Osteocyte (in vitro differentiated cells): ENCODE measurements around the gene ZDHHC1. TPM values are rescaled to one million over a fixed set of nuclear protein-coding genes. Genes with fewer than 3 reads are reported as not detected.

Source experiments
- DNase-seq: peaks from one replicate; pipeline ENCODE4 v3.0.0; 2021; ENCODE audit warnings: mixed read lengths; ENCODE audit not compliant: unreplicated experiment; ENCODE audit errors: extremely low spot score
- H3K27ac Mint-ChIP-seq: one replicate; pipeline ENCODE4 v1.8.0; 2021; ENCODE audit warnings: mild to moderate bottlenecking, mixed read lengths; ENCODE audit not compliant: unreplicated experiment
- H3K27me3 Mint-ChIP-seq: one replicate; pipeline ENCODE4 v1.8.0; 2021; ENCODE audit warnings: mixed read lengths; ENCODE audit not compliant: unreplicated experiment
- H3K36me3 Mint-ChIP-seq: one replicate; pipeline ENCODE4 v1.8.0; 2021; ENCODE audit warnings: mixed read lengths; ENCODE audit not compliant: unreplicated experiment
- H3K4me1 Mint-ChIP-seq: one replicate; pipeline ENCODE4 v1.8.0; 2021; ENCODE audit warnings: mixed read lengths; ENCODE audit not compliant: unreplicated experiment
- H3K4me3 Mint-ChIP-seq: one replicate; pipeline ENCODE4 v1.8.0; 2021; ENCODE audit warnings: mild to moderate bottlenecking, moderate library complexity, mixed read lengths; ENCODE audit not compliant: unreplicated experiment
- H3K9me3 Mint-ChIP-seq: one replicate; pipeline ENCODE4 v1.8.0; 2021; ENCODE audit warnings: mixed read lengths; ENCODE audit not compliant: unreplicated experiment
- CTCF ChIP-seq: fragments of 200-600 bp; sonication (generic); IDR thresholded peaks from 2 replicates; pipeline ENCODE4 v1.5.0; 2021; ENCODE audit warnings: antibody characterized with exemption, mild to moderate bottlenecking, moderate library complexity
- total RNA-seq: library from RNA; stranded (reverse); gene quantifications from 2 replicates; pipeline ENCODE4 v1.2.1, GENCODE V29; 2021

ZDHHC1 gene
- total RNA-seq, 1 donor from 2014 or later = 15.4 TPM

DNA sequence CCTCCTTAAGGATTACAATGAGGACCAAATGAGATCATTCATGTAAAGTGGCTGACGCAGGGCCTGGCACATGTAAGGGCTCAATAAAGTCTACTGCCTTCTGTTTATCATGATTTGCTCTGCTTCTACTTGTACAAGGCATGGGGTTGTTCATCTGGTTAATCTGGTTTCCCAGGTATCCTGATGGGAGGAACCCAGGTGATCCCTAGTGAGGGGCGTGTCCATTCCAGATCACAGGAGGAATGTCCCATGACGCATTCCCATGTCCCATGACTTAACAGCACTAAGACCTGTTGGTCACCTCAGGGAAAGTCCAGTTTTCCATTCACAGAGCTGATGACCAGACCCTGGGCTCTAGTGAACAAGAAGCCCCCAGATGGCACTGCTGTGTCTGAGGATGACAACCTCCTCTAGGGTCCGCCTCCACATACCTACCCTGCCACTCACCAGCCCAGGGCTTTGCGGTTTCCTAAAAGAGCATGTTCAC, 11.5 kb downstream of the ZDHHC1 start:
- Mint-ChIP-seq H3K27me3 (no peaks in the 10 kb centered on the region), H3K4me3 (no peak overlapping the region), H3K36me3 (peaks cover 4% of the 10 kb centered on the region), H3K9me3 (no peaks in the 10 kb centered on the region), H3K27ac (no peak overlapping the region), H3K4me1 (peaks cover 24% of the 10 kb centered on the region)
- no peak for TF ChIP-seq CTCF
- DNase-seq = no peak

GRCh38 chr16:67403976-67404555, 12.2 kb downstream of the ZDHHC1 start:
- Mint-ChIP-seq H3K4me3 (no peak overlapping the region), H3K27ac (no peak overlapping the region), H3K9me3 (no peaks in the 10 kb centered on the region), H3K27me3 (no peaks in the 10 kb centered on the region), H3K4me1 (peaks cover 24% of the 10 kb centered on the region), H3K36me3 (peaks cover 4% of the 10 kb centered on the region)
- TF ChIP-seq CTCF = no peak
- DNase-seq = no peak

GRCh38 chr16:67400901-67401300, 15.4 kb downstream of the ZDHHC1 start:
- Mint-ChIP-seq H3K9me3 (no peaks in the 10 kb centered on the region), H3K4me3 (no peak overlapping the region), H3K4me1 (peaks cover 12% of the 10 kb centered on the region), H3K36me3 (peaks cover 4% of the 10 kb centered on the region), H3K27ac (no peak overlapping the region), H3K27me3 (no peaks in the 10 kb centered on the region)
- TF ChIP-seq CTCF = no peak
- no peak for DNase-seq

DNA sequence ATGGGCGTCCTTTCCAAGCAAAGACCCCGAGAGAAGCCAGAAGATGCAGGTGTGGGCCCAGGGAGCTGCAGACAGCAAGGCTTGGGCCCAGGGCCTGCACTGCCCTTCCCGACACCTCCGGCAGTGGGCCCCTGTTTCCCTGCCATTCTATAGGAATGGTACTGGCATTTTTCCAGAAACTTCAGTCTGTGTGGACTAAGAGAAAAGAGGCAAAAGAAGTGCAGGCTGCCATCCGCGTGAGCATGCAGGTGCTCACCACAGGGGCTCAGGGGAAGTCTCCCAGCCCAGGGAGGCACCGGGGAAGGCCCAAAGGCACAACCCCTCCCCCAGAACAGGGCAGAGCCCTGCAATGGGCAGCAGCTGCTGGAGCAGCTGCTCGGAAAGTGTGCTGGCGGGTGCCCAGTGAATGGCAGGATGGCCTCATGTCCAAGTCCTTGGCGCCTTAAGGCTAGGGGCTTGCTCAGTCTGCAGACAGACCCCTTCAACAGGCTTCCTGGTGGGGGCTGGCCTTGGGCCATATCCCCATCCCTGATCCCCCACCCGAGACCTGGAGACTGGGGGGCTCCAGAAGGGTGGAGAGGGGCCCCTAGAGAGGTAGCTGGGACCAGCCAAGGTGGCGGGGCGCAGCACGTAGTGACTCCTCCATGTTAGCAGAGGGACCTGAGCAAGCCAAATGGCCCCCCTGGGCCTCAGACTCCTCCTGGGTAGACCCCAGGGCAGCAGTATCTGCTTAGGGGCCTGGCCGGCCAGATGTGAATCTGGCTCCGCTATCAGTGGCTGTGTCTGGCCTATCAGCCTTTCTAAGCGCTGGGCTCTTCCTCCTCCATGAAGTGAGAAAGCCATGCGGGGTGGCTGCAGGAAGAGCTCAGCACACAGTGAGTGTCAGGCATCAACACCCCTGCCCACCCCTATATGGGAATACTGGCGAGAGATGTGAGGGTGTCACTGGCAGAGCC, 16.2 kb downstream of the ZDHHC1 start:
- Mint-ChIP-seq H3K4me1 (peaks cover 15% of the 10 kb centered on the region), H3K36me3 (peaks cover 4% of the 10 kb centered on the region), H3K4me3 (no peak overlapping the region), H3K27me3 (no peaks in the 10 kb centered on the region), H3K27ac (no peak overlapping the region), H3K9me3 (no peaks in the 10 kb centered on the region)
- TF ChIP-seq CTCF = no peak
- no peak for DNase-seq

DNA sequence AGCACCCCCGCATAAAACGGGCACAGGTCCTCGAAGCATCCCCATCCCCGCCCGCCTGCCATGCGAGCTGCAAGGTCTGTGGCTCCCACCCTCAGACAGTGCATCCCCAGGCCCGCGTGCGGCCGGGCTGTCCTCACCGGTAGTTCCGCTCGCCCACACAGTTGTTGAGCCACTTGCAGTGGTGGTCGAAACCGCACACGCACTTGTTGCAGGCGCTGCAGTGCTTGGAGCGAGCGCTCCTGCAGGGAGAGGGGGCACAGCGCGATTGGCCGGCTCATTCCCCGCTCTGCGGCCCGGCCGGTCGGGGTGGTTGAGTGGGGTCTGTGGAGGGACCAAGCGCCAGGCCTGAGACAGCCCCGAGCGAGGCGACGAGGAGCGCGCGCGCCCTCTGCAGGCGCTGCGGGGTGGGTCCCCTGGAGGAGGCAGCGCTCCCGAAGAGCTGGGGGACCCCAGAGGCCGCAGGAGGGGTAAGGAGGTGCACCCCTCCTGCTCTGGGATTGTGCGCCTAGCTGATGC, 17.0 kb downstream of the ZDHHC1 start:
- Mint-ChIP-seq H3K9me3 (no peaks in the 10 kb centered on the region), H3K36me3 (peaks cover 4% of the 10 kb centered on the region), H3K27me3 (no peaks in the 10 kb centered on the region), H3K27ac (no peak overlapping the region), H3K4me1 (peaks cover 16% of the 10 kb centered on the region), H3K4me3 (no peak overlapping the region)
- peak; percentile 62 for TF ChIP-seq CTCF
- no peak for DNase-seq
